ENCODE results near the gene TRIM50.

GRCh38 chr7:73308665-73309214 lies 19.1 kb downstream of the TRIM50 start, which contains the start of gene NSUN5:
- no peak for TF ChIP-seq CTCF (IDR thresholded peaks at IDR 0.05; ENCODE audit: low read length)
- TF ChIP-seq EZH2phosphoT487 (IDR thresholded peaks at IDR 0.05; ENCODE audit: low read length): no peak

Measured in MM.1S (cell line).